A549 (cell line): ENCODE data around the gene PDZD2.
"Not testable (repeated sequence)": the region's sequence is repeated elsewhere in the genome, so short reads cannot be mapped to it uniquely, and the experiment has no call there.

ENCODE experiments used
- CHD4 ChIP-seq: fragments of 200-600 bp; sonication (generic); IDR thresholded peaks from 2 replicates; pipeline ENCODE4 v1.6.1; 2016; ENCODE audit warnings: antibody characterized with exemption, mild to moderate bottlenecking, borderline replicate concordance
- HOXA7 ChIP-seq: fragments of 250-450 bp; sonication (Bioruptor Pico); IDR thresholded peaks from 2 replicates; pipeline ENCODE4 v1.5.0; 2020; ENCODE audit warnings: mild to moderate bottlenecking, moderate library complexity
- KDM5A ChIP-seq: fragments of 200-600 bp; sonication (generic); IDR thresholded peaks from 2 replicates; pipeline ENCODE4 v1.6.1; 2016; ENCODE audit warnings: antibody characterized with exemption, mild to moderate bottlenecking
- POLR2A ChIP-seq: IDR thresholded peaks from 2 replicates; pipeline ENCODE4 v1.6.1; 2012; ENCODE audit warnings: mild to moderate bottlenecking, low read length
- RAD21 ChIP-seq, 2 experiments: fragments of >200 bp in 1 of 2; sonication (Bioruptor Twin) in 1 of 2; formaldehyde crosslinking in 1 of 2; IDR thresholded peaks in 1 of 2; conservative IDR thresholded peaks in 1 of 2; 2 replicates in 1 of 2; 3 replicates in 1 of 2; pipeline ENCODE4 v1.6.1; 2012 to 2018; ENCODE audit warnings: inconsistent platforms in 1 of 2
- RFX5 ChIP-seq: fragments of 450-650 bp; IDR thresholded peaks from 2 replicates; pipeline ENCODE4 v1.7.1; 2014; ENCODE audit warnings: antibody characterized with exemption, mild to moderate bottlenecking, moderate library complexity
- ZSCAN20 ChIP-seq: fragments of 250-450 bp; sonication (Bioruptor Pico); IDR thresholded peaks from 2 replicates; pipeline ENCODE4 v1.8.0; 2022; ENCODE audit warnings: mild to moderate bottlenecking, moderate library complexity
- TF ChIP-seq, protein P1 (sequence below): fragments of 200-600 bp; sonication (generic); IDR thresholded peaks from 2 replicates; pipeline ENCODE4 v1.6.1; 2016; ENCODE audit warnings: antibody characterized with exemption, mild to moderate bottlenecking, moderate library complexity
- TF ChIP-seq, protein P2 (sequence below): fragments of >200 bp; sonication (Bioruptor Twin); formaldehyde crosslinking; IDR thresholded peaks from 3 replicates; pipeline ENCODE4 v1.5.1; 2016
- TF ChIP-seq, protein P3 (sequence below): fragments of 450-650 bp; IDR thresholded peaks from 2 replicates; pipeline ENCODE4 v1.6.1; 2014; ENCODE audit warnings: antibody characterized with exemption
- TF ChIP-seq, protein P4 (sequence below): fragments of >200 bp; sonication (Bioruptor Twin); formaldehyde crosslinking; IDR thresholded peaks from 3 replicates; pipeline ENCODE4 v1.6.1; 2016
- TF ChIP-seq, protein P5 (sequence below): IDR thresholded peaks from 2 replicates; pipeline ENCODE4 v1.6.1; 2012; ENCODE audit warnings: low read depth, borderline replicate concordance
- TF ChIP-seq, protein P6 (sequence below): IDR thresholded peaks from 2 replicates; pipeline ENCODE4 v1.6.1; 2012

DNA sequence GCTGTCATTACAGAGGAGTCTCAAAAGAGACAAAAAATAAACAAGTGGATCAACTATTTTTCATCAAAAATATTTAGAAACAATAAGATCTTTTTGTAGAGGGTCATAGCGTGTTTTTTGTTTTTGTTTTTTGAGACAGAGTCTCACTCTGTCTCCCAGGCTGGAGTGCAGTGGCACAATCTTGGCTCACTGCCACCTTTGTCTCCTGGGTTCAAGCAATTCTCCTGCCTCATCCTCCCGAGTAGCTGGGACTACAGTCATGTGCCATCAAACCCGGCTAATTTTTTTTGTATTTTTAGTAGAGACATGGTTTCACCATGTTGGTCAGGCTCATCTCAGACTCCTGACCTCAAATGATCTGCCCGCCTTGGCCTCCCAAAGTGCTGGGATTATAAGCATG lies 36.6 kb upstream of the PDZD2 start:
- TF ChIP-seq ZSCAN20 (CRISPR knock-in tag); RAD21 (conservative IDR thresholded peaks at IDR 0.05 in 1 of 2, IDR thresholded peaks at IDR 0.05 in 1 of 2); KDM5A; POLR2A; RFX5; CHD4; HOXA7 (CRISPR knock-in tag): not testable (repeated sequence)
- TF ChIP-seq, protein P1, sequence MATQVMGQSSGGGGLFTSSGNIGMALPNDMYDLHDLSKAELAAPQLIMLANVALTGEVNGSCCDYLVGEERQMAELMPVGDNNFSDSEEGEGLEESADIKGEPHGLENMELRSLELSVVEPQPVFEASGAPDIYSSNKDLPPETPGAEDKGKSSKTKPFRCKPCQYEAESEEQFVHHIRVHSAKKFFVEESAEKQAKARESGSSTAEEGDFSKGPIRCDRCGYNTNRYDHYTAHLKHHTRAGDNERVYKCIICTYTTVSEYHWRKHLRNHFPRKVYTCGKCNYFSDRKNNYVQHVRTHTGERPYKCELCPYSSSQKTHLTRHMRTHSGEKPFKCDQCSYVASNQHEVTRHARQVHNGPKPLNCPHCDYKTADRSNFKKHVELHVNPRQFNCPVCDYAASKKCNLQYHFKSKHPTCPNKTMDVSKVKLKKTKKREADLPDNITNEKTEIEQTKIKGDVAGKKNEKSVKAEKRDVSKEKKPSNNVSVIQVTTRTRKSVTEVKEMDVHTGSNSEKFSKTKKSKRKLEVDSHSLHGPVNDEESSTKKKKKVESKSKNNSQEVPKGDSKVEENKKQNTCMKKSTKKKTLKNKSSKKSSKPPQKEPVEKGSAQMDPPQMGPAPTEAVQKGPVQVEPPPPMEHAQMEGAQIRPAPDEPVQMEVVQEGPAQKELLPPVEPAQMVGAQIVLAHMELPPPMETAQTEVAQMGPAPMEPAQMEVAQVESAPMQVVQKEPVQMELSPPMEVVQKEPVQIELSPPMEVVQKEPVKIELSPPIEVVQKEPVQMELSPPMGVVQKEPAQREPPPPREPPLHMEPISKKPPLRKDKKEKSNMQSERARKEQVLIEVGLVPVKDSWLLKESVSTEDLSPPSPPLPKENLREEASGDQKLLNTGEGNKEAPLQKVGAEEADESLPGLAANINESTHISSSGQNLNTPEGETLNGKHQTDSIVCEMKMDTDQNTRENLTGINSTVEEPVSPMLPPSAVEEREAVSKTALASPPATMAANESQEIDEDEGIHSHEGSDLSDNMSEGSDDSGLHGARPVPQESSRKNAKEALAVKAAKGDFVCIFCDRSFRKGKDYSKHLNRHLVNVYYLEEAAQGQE = not testable (repeated sequence)
- TF ChIP-seq, protein P2, sequence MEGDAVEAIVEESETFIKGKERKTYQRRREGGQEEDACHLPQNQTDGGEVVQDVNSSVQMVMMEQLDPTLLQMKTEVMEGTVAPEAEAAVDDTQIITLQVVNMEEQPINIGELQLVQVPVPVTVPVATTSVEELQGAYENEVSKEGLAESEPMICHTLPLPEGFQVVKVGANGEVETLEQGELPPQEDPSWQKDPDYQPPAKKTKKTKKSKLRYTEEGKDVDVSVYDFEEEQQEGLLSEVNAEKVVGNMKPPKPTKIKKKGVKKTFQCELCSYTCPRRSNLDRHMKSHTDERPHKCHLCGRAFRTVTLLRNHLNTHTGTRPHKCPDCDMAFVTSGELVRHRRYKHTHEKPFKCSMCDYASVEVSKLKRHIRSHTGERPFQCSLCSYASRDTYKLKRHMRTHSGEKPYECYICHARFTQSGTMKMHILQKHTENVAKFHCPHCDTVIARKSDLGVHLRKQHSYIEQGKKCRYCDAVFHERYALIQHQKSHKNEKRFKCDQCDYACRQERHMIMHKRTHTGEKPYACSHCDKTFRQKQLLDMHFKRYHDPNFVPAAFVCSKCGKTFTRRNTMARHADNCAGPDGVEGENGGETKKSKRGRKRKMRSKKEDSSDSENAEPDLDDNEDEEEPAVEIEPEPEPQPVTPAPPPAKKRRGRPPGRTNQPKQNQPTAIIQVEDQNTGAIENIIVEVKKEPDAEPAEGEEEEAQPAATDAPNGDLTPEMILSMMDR = not testable (repeated sequence)
- TF ChIP-seq, protein P3, sequence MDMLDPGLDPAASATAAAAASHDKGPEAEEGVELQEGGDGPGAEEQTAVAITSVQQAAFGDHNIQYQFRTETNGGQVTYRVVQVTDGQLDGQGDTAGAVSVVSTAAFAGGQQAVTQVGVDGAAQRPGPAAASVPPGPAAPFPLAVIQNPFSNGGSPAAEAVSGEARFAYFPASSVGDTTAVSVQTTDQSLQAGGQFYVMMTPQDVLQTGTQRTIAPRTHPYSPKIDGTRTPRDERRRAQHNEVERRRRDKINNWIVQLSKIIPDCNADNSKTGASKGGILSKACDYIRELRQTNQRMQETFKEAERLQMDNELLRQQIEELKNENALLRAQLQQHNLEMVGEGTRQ = not testable (repeated sequence)
- TF ChIP-seq, protein P4, sequence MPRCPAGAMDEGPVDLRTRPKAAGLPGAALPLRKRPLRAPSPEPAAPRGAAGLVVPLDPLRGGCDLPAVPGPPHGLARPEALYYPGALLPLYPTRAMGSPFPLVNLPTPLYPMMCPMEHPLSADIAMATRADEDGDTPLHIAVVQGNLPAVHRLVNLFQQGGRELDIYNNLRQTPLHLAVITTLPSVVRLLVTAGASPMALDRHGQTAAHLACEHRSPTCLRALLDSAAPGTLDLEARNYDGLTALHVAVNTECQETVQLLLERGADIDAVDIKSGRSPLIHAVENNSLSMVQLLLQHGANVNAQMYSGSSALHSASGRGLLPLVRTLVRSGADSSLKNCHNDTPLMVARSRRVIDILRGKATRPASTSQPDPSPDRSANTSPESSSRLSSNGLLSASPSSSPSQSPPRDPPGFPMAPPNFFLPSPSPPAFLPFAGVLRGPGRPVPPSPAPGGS = not testable (repeated sequence)
- TF ChIP-seq, protein P5, sequence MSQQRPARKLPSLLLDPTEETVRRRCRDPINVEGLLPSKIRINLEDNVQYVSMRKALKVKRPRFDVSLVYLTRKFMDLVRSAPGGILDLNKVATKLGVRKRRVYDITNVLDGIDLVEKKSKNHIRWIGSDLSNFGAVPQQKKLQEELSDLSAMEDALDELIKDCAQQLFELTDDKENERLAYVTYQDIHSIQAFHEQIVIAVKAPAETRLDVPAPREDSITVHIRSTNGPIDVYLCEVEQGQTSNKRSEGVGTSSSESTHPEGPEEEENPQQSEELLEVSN = not testable (repeated sequence)
- TF ChIP-seq, protein P6, sequence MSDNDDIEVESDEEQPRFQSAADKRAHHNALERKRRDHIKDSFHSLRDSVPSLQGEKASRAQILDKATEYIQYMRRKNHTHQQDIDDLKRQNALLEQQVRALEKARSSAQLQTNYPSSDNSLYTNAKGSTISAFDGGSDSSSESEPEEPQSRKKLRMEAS = not testable (repeated sequence)
